Central memory CD8-positive, alpha-beta T cell (primary cell): ENCODE data around the gene CASP10.
"Not testable (repeated sequence)": the region's sequence is repeated elsewhere in the genome, so short reads cannot be mapped to it uniquely, and the experiment has no call there.

Experiments used
- ATAC-seq: fragments of 150-1000 bp; cut with Tn5 transposase; replicated peaks from 2 replicates; pipeline ENCODE4 v1.10.0; 2022; ENCODE audit warnings: mild to moderate bottlenecking, moderate FRiP score, moderate number of reproducible peaks; ENCODE audit not compliant: poor library complexity, severe bottlenecking; ENCODE audit errors: extremely low read depth
- DNase-seq, 2 donors: peaks; one replicate each; pipeline ENCODE4 v3.0.0; 2021; ENCODE audit warnings: low spot score in 2 of 2
- H3K27ac Mint-ChIP-seq: one replicate; pipeline ENCODE4 v1.8.0; 2022; ENCODE audit warnings: low read depth, mild to moderate bottlenecking, moderate library complexity, mixed read lengths
- H3K27me3 Mint-ChIP-seq: one replicate; pipeline ENCODE4 v1.8.0; 2022; ENCODE audit warnings: mixed read lengths
- H3K36me3 Mint-ChIP-seq: one replicate; pipeline ENCODE4 v1.8.0; 2022; ENCODE audit warnings: mild to moderate bottlenecking, moderate library complexity, mixed read lengths; ENCODE audit not compliant: insufficient read depth
- H3K4me1 Mint-ChIP-seq: one replicate; pipeline ENCODE4 v1.8.0; 2022; ENCODE audit warnings: mixed read lengths
- H3K4me3 Mint-ChIP-seq: one replicate; pipeline ENCODE4 v1.8.0; 2022; ENCODE audit warnings: mild to moderate bottlenecking, moderate library complexity, mixed read lengths
- H3K9me3 Mint-ChIP-seq: one replicate; pipeline ENCODE4 v1.8.0; 2022; ENCODE audit warnings: mixed read lengths

The CASP10 gene

DNA sequence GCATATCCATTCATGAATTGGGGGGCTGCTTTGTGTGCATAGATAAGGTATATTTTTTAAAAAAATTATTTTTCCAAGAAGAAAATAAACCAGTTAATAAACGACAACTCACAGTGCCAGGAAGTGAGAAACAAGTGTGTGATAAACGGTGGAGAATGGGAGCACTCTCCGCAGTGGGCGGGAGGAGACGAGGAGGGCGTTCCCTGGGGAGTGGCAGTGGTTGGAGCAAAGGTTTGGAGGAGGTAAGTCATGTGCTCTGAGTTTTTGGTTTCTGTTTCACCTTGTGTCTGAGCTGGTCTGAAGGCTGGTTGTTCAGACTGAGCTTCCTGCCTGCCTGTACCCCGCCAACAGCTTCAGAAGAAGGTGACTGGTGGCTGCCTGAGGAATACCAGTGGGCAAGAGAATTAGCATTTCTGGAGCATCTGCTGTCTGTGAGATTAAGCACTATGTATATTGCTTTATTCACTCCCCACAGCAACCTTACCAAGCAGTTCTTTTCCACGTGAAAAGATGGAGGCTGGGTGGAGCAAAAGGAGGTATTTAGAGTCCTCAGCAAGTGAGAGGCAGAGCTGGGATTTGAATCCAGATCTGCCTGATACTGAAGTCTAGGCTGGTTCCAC lies 50.4 kb downstream of the CASP10 start:
- H3K36me3 Mint-ChIP-seq: peaks cover 20% of the 10 kb centered on the region
- no peaks in the 10 kb centered on the region for H3K27me3 Mint-ChIP-seq
- peak overlapping the region; percentile 94 for H3K4me3 Mint-ChIP-seq
- no peaks in the 10 kb centered on the region for H3K9me3 Mint-ChIP-seq
- H3K4me1 Mint-ChIP-seq: peaks cover 43% of the 10 kb centered on the region
- peak; percentile 59 to 74 for DNase-seq
- ATAC-seq: peak; percentile 94
- peak overlapping the region; percentile 92 for H3K27ac Mint-ChIP-seq

DNA sequence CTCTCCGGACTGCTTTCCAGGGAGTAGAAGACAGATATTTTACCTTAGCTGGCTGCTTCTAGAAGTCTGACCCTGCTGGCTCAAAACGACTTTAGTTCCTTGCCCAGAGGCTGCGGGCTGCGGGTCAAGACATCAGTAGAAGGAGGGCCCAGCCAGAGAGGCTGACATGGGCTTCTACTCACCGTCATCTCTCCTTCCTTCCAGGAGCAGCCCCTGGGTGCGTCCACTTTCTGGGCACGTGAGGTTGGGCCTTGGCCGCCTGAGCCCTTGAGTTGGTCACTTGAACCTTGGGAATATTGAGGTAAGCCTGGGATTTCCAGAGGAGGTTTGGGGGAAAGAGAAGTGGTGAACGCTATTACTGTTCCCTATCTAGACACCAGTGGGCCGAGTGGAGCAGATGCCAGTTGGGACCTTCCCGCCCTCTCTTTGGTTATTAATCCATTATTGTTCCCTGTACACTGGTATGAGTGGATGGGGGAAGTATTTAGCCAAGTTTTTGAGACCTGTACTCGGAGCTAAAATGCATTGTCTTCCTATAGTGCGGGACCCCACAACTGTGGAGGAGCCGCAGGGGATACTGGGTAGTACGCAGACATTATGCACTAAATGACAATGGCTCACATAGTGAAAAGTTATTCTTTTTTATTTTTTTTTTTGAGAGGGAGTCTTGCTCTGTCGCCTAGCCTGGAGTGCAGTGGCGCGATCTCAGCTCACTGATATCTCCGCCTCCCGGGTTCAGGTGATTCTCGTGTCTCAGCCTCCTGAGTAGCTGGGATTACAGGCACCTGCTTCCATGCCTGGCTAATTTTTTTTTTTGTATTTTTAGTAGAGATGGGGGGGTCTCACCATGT lies 51.1 kb downstream of the CASP10 start:
- no peak for DNase-seq
- ATAC-seq: no peak

DNA sequence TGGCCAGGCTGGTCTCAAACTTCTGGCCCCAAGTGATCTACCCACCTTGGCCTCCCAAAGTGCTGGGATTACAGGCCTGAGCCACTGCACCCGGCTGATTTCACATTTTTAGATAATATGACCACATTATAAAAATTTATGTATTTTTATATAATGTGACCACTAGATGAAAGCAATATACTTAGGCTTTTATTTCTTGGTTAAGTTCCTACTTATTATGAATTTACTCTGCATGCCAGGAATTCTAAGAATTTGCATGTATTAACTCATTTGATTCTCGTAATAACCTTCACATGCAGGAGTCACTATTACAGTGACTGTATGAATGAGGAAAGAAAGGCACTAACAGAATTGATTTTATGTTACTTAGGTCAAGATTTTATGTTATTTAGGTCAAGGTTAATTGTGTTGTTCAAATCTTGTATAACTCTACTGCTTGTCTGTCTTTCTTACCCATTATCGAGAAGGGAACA lies 51.8 kb downstream of the CASP10 start:
- no peak for DNase-seq
- no peak for ATAC-seq
- peak overlapping the region; percentile 94 for H3K4me3 Mint-ChIP-seq
- peaks cover 45% of the 10 kb centered on the region for H3K4me1 Mint-ChIP-seq
- peak overlapping the region; percentile 92 for H3K27ac Mint-ChIP-seq
- H3K27me3 Mint-ChIP-seq: no peaks in the 10 kb centered on the region
- H3K9me3 Mint-ChIP-seq: no peaks in the 10 kb centered on the region
- peaks cover 23% of the 10 kb centered on the region for H3K36me3 Mint-ChIP-seq

More for the DNA sequence above, 51.1 kb downstream of the CASP10 start:
- no peaks in the 10 kb centered on the region for H3K9me3 Mint-ChIP-seq
- peak overlapping the region; percentile 94 for H3K4me3 Mint-ChIP-seq
- H3K36me3 Mint-ChIP-seq: peaks cover 20% of the 10 kb centered on the region
- H3K4me1 Mint-ChIP-seq: peaks cover 39% of the 10 kb centered on the region
- peak overlapping the region; percentile 92 for H3K27ac Mint-ChIP-seq
- H3K27me3 Mint-ChIP-seq: no peaks in the 10 kb centered on the region

DNA sequence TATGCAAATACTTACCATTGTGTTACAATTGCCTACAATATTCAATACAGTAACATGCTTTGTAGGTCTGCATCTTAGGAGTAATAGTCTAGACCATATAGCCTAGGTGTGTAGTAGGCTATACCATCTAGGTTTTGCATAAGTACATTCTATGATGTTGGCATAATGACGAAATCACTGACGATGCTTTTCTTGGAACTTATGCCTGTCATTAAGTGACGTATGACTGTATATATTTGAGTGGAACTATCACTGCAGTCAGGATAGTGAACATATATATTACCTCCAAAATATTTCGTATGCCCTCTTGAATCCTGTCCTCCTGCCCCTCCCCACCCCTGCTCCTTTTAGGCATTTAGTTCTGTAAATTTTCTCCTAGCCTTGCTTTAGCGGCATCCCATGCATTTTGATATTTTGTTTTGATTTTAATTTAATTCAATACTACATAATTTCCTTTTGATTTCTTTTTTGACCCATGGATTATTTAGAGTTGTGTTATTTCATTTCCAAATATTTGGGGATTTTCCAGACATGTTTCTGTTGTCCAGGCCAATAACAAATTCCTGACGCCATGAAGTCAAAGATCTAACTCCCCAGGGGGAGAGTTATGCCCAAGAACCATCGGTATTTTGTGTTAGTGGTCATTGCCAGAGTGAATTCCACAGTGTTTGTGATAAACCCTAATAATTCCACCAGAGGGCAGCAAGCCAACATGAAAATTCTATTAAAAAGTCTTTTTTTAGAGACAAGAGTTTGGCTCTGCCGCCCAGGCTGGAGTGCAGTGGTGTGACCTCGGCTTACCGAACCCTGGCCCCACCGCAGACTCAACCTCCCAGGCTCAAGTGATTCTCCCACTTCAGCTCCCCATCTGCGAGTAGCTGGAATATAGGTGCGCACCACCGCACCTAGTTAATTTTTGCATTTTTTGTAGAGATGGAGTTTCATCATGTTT lies 53.2 kb downstream of the CASP10 start:
- ATAC-seq: no peak
- Mint-ChIP-seq H3K4me3 (peak overlapping the region; percentile 94), H3K36me3 (peaks cover 31% of the 10 kb centered on the region), H3K27ac (peak overlapping the region; percentile 90), H3K4me1 (peaks cover 59% of the 10 kb centered on the region), H3K27me3 (no peaks in the 10 kb centered on the region), H3K9me3 (no peaks in the 10 kb centered on the region)
- peak; percentile 30 to 46 for DNase-seq

DNA sequence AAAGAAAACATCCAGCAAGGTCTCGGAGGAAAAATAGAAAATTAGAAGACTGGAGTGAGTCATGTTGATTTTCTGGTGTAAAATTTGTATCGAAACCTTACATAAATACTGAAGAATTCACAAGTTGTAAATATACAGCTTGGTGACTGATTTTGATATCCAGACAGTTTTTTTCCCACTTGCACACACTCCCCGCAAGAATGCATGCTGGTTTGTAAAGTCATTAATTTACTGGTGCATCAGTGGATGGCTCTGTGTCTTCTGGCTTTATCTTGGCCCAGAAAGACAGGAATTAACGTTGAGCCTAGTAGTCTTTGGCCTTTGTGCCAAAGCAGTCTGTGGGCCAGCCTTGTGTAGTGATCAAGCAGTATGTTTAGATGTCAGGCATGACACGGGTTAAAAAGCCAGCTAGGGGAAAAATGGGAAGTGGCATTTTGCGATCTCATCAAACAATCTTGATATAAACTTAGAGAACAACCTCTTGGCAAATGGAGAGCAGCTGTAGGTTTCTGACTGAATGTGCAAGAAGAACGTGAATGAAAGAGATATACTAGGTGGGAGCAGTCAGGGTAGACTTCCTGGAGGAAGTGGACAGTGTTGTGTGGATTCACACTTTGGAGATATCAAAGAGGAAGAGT lies 54.7 kb downstream of the CASP10 start:
- Mint-ChIP-seq H3K27ac (peak overlapping the region; percentile 63), H3K27me3 (no peaks in the 10 kb centered on the region), H3K4me1 (peaks cover 51% of the 10 kb centered on the region), H3K4me3 (peak overlapping the region; percentile 4), H3K36me3 (peaks cover 31% of the 10 kb centered on the region), H3K9me3 (no peaks in the 10 kb centered on the region)
- DNase-seq (no peak), ATAC-seq (no peak)

DNA sequence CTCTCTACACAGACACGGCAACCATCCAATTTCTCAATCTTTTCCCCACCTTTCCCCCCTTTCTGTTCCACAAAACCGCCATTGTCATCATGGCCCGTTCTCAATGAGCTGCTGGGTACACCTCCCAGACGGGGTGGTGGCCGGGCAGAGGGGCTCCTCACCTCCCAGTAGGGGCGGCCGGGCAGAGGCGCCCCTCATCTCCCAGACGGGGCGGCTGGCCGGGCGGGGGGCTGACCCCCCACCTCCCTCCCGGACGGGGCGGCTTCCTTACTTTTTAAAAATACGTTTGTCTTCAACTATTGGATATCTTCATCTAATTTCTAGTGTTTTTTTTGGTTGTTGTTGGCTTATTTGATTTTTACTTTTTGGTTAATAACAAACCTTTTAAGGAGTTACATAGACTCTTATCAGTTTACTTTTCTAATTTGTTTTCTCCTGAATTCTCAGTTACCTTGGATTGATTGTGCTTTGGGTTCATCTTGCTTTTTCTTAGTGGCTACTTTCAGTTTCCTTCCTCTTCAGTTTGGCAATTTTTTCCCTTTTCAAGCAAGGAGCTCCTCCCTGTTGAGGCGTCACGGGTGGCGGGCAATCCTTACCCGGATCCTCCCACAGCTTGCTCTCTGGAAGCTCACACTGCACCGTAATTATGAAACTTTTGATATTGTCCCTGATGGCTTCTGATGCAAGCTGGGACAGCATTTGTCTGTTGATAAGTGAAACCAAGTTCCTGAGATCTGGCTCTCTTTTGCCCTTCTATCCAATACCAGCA lies 56.4 kb downstream of the CASP10 start:
- Mint-ChIP-seq H3K36me3 (peaks cover 24% of the 10 kb centered on the region), H3K27ac (peak overlapping the region; percentile 76), H3K4me1 (peaks cover 46% of the 10 kb centered on the region)
- H3K4me3 Mint-ChIP-seq, H3K9me3 Mint-ChIP-seq, H3K27me3 Mint-ChIP-seq, ATAC-seq, DNase-seq: not testable (repeated sequence)

DNA sequence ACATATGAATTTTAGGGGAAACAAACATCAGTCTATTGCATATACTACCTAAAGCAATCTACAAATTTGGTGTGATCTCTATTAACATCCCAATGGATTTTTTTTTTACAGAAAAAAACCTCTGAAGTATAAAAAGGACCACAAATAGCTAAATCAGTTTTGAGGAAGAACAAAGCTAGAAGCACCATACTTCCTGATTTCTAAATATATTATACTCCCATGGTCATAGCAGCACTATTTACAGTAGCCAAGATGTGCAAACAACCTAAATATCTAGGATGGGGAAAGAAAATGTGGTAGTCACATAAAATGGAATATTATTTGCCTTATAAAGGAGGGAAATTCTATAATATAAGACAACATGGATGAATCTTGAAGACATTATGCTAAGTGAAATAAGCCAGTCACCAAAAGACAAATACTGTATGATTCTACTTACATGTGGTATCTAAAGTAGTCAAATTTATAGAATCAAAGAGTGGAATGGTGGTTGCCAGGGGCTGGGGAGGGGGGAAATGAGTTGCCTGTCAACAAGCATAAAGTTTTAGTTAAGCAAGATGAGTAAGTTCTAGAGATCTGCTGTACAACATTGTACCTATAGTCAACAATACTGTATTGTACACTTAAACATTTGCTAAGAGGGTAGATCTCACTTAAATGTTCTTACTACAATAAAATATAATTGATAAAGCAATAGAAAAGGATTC lies 59.8 kb downstream of the CASP10 start:
- Mint-ChIP-seq H3K4me3 (no peak overlapping the region), H3K9me3 (no peaks in the 10 kb centered on the region), H3K4me1 (peaks cover 41% of the 10 kb centered on the region), H3K36me3 (peaks cover 21% of the 10 kb centered on the region), H3K27me3 (no peaks in the 10 kb centered on the region), H3K27ac (no peak overlapping the region)
- no peak for ATAC-seq
- no peak for DNase-seq

DNA sequence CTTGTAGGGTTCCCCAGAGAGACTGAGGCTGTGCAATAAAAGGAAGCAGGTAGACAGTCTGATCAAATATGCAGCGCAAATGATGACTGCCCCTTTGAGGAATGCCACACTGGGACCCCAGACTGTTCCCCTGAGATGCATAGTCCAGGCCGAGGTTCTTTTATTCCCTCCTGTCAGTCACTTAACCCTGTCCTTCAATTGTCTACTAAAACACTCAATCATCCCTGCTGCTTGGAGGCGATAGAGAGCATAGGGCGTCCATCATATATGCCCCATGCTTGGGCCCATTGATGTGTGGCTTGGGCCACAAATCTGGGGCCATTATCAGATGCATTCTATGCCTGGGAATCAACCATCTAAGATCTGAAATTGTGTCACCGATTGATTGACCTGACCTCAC lies 61.9 kb downstream of the CASP10 start:
- Mint-ChIP-seq H3K4me3 (no peak overlapping the region), H3K36me3 (peaks cover 11% of the 10 kb centered on the region), H3K27me3 (no peaks in the 10 kb centered on the region), H3K4me1 (peaks cover 40% of the 10 kb centered on the region), H3K27ac (peak overlapping the region; percentile 67), H3K9me3 (no peaks in the 10 kb centered on the region)
- DNase-seq (no peak), ATAC-seq (no peak)

DNA sequence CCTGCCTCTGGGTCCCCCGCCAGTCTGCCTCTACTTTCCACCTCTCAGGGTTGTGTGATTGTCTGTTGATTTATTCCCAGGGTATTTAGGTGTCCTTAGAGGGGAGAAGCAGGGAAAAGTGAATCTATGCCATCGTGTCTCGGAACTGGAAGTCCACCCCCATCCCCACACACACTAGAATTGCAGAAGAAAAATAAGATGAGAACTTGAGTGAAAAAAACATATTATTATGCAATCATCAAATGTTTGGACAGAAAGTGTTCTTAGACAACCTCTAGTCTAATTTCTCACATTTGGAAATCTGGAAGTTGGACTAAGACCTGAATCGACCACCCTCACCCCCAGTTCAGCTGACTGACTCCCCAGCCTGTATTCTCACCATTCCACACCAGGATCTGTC lies 63.3 kb downstream of the CASP10 start:
- ATAC-seq (no peak), DNase-seq (no peak)
- Mint-ChIP-seq H3K27ac (peak overlapping the region; percentile 67), H3K9me3 (no peaks in the 10 kb centered on the region), H3K4me1 (peaks cover 41% of the 10 kb centered on the region), H3K4me3 (no peak overlapping the region), H3K27me3 (no peaks in the 10 kb centered on the region), H3K36me3 (peaks cover 5% of the 10 kb centered on the region)

DNA sequence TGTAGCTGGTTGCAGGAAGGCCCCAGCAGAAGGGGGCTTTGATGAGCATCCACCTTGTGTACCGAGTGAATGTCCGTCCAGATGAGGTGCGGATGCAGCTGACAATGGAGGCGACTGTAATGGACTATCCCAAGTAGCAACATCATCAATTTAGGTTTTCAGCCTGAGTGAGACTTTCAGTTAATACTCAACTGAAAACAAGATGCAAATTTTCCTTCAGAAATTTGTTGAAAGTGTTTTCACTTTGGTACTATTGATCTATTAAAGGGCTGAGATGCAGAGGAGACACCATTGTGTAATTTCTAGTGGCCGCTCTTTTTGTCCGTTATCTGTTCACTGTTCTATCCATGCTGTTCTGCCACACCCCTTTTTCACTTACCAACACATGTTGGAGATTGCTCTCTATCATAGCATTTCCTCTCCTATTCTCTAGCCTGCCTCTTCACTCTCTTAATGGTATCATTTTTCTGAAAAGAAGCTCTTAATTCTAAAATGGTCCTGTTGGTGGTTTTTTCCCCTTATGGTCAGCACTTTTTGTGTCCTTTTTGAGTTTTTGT lies 65.4 kb downstream of the CASP10 start:
- DNase-seq (no peak), ATAC-seq (no peak)
- Mint-ChIP-seq H3K9me3 (no peaks in the 10 kb centered on the region), H3K27me3 (no peaks in the 10 kb centered on the region), H3K4me3 (no peak overlapping the region), H3K4me1 (peaks cover 54% of the 10 kb centered on the region), H3K27ac (no peak overlapping the region), H3K36me3 (peaks cover 17% of the 10 kb centered on the region)

DNA sequence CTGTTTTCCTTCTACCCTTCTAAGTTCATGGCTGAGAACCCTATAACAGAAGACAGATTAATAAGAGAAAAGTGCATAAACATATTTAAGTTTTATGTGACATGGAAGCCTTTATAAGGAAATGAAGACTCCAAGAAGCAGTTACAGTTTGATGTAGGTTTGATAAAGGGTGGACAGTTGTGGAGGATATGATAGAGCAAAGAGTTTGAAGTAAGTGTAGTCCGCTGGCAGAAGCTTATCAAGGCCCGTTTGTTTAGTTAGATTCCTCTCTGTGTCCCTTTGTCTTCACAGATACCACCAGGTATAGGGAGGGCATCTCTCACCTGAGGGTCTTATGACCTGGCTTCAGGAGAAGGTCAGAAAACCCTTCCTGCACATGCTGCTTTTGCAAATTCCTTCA lies 66.9 kb downstream of the CASP10 start:
- no peak for DNase-seq
- no peaks in the 10 kb centered on the region for H3K27me3 Mint-ChIP-seq
- peaks cover 20% of the 10 kb centered on the region for H3K36me3 Mint-ChIP-seq
- no peak for ATAC-seq
- peaks cover 64% of the 10 kb centered on the region for H3K4me1 Mint-ChIP-seq
- H3K4me3 Mint-ChIP-seq: no peak overlapping the region
- H3K9me3 Mint-ChIP-seq: no peaks in the 10 kb centered on the region
- H3K27ac Mint-ChIP-seq: peak overlapping the region; percentile 74
